Ovary (tissue), 9 donors: Measurements from ENCODE around the gene PLS1. TPM values are rescaled to one million over a fixed set of nuclear protein-coding genes. Genes with fewer than 3 reads are reported as not detected.

Experiments
- DNase-seq, 5 donors: peaks; one replicate each; pipeline ENCODE4 v3.0.0-alpha.2; 2019 to 2020
- H3K27ac ChIP-seq, 2 donors: fragments of 200-600 bp; one replicate each; pipeline versions ENCODE4 v1.5.1 to v1.8.0; 2019 to 2022
- H3K27me3 ChIP-seq: fragments of 200-600 bp; one replicate; pipeline ENCODE4 v1.8.0; 2022
- H3K36me3 ChIP-seq: fragments of 200-600 bp; sonication (generic); one replicate; pipeline ENCODE4 v1.5.1; 2019
- H3K4me1 ChIP-seq: one replicate; pipeline ENCODE4 v1.8.1; 2013; ENCODE audit warnings: mild to moderate bottlenecking, moderate library complexity; ENCODE audit not compliant: insufficient read depth
- H3K4me3 ChIP-seq: fragments of 200-600 bp; sonication (generic); one replicate; pipeline ENCODE4 v1.5.1; 2017
- H3K9me3 ChIP-seq, 2 donors: fragments of 200-600 bp in 1 of 2; sonication (generic) in 1 of 2; one replicate each; pipeline versions ENCODE4 v1.5.1 to v1.8.1; 2013 to 2019; ENCODE audit warnings: mild to moderate bottlenecking in 1 of 2, moderate library complexity in 1 of 2
- CTCF ChIP-seq, 3 donors: fragments of 450-650 bp in 2 of 3; fragments of 200-600 bp in 1 of 3; IDR thresholded peaks; one replicate each; pipeline versions ENCODE4 v1.5.1 to v1.8.0; 2016 to 2022; ENCODE audit warnings: antibody characterized with exemption in 3 of 3, mild to moderate bottlenecking in 1 of 3
- EP300 ChIP-seq: sonication (generic); formaldehyde crosslinking; IDR thresholded peaks from one replicate; pipeline ENCODE4 v1.6.1; 2017; ENCODE audit warnings: antibody characterized with exemption
- POLR2A ChIP-seq: fragments of 450-650 bp; IDR thresholded peaks from one replicate; pipeline ENCODE4 v1.6.1; 2017; ENCODE audit warnings: antibody characterized with exemption, mild to moderate bottlenecking, moderate library complexity
- WGBS, 3 donors: extraction: QIAGEN DNeasy Blood & Tissue Kit in 1 of 3; methylation state at CpG; one replicate each; pipeline versions ENCODE4 v1.1.5 to v1.1.7; 2013 to 2017; 5-methylcytosine and 5-hydroxymethylcytosine counted together
- intact Hi-C, 4 donors: fragments of 100-400 bp; cut with DNase I; formaldehyde crosslinking; loops; one replicate each; pipeline versions ENCODE4 v1.11.0 to v1.15.1; 2022 to 2023
- polyA plus RNA-seq, 2 donors: library from polyadenylated mRNA; stranded (reverse); fragments of 200-250 nt in 1 of 2; fragments of 350-450 nt in 1 of 2; fragmentation: Illumina TruSeq in 1 of 2; extraction: RNeasy Lipid Tissue Mini Kit (QIAGEN cat#74804) in 1 of 2; gene quantifications; one replicate each; pipeline ENCODE4 v1.2.3, GENCODE V29; 2013 to 2014
- total RNA-seq, 7 donors: library from RNA; depleted of rRNA in 2 of 7; stranded (reverse); fragments of >200 nt in 2 of 7; fragmentation: NEBNext Ultra II Directional in 3 of 7; extraction: Animal tissue kit (Norgen Biotek cat#: 25700) in 3 of 7; gene quantifications; one replicate each; pipeline versions ENCODE4 v1.1.0 to v1.2.4, GENCODE V29; 2016 to 2023
- donor health status: DM: no; HTN: no; CAD: no; lungs with moderate emphysema.
- donor health status: DM: no; HTN: no; CAD: no.
- donor health status: Bipolar disorder and iron deficiency.
- donor health status: DM: yes; HTN: yes; CAD: no.
- donor health status: DM: no; HTN: no; CAD: no.
- donor health status: DM: yes; HTN: yes; CAD: no.

The PLS1 gene
- total and polyA plus RNA-seq, 9 donors, result 0.61 to 6.9 (median 1.7) TPM

- 94 to 98% (median 95%) methylated on average over 3 of the region's 3 CpGs for WGBS, 3 donors
- intact Hi-C loops, result no loop called here
- H3K36me3 ChIP-seq, result no peaks in the 10 kb centered on the region
- no peaks in the 10 kb centered on the region for H3K9me3 ChIP-seq
- H3K27ac ChIP-seq, result no peak overlapping the region
- H3K4me3 ChIP-seq, result no peak overlapping the region
- no peaks in the 10 kb centered on the region for H3K27me3 ChIP-seq
- DNase-seq, result no peak
- TF ChIP-seq EP300, result no peak
- TF ChIP-seq CTCF (IDR thresholded peaks at IDR 0.05), result no peak
- no peak for TF ChIP-seq POLR2A
- H3K4me1 ChIP-seq, result no peaks in the 10 kb centered on the region
Measured at GRCh38 chr3:142732066-142732465, 135.9 kb downstream of the PLS1 start.

- WGBS, 3 donors, result 98 to 99% (median 99%) methylated on average over 2 of the region's 2 CpGs
- Histone ChIP-seq H3K27me3 (no peaks in the 10 kb centered on the region), H3K4me1 (no peaks in the 10 kb centered on the region), H3K27ac (no peak overlapping the region), H3K9me3 (no peaks in the 10 kb centered on the region), H3K36me3 (no peaks in the 10 kb centered on the region), H3K4me3 (no peak overlapping the region)
- no peak for TF ChIP-seq POLR2A
- no peak for TF ChIP-seq EP300
- no peak for TF ChIP-seq CTCF (IDR thresholded peaks at IDR 0.05)
- intact Hi-C loops, result no loop called here
- no peak for DNase-seq
Measured at GRCh38 chr3:142734834-142735233, 138.6 kb downstream of the PLS1 start.

GRCh38 chr3:142735462-142735861 is 139.3 kb downstream of the PLS1 start:
- TF ChIP-seq CTCF (IDR thresholded peaks at IDR 0.05) (no peak), POLR2A (no peak), EP300 (no peak)
- Histone ChIP-seq H3K9me3 (no peaks in the 10 kb centered on the region), H3K4me1 (no peaks in the 10 kb centered on the region), H3K27me3 (no peaks in the 10 kb centered on the region), H3K36me3 (no peaks in the 10 kb centered on the region), H3K27ac (no peak overlapping the region), H3K4me3 (no peak overlapping the region)
- no peak for DNase-seq
- intact Hi-C loops, result no loop called here

GRCh38 chr3:142738396-142738795 is 142.2 kb downstream of the PLS1 start:
- no peaks in the 10 kb centered on the region for H3K27me3 ChIP-seq
- intact Hi-C loops, result no loop called here

More at GRCh38 chr3:142738396-142738795, 142.2 kb downstream of the PLS1 start:
- Histone ChIP-seq H3K4me1 (no peaks in the 10 kb centered on the region), H3K4me3 (no peak overlapping the region), H3K27ac (no peak overlapping the region), H3K36me3 (no peaks in the 10 kb centered on the region), H3K9me3 (no peaks in the 10 kb centered on the region)
- DNase-seq, result no peak
- TF ChIP-seq CTCF (IDR thresholded peaks at IDR 0.05) (no peak), POLR2A (no peak)
